Activated naive CD8-positive, alpha-beta T cell treated with anti-CD3 and anti-CD28 coated beads, Interleukin-2, amount 10 ng/mL, durations not matched to agents 7 days and 5 days (primary cell): ENCODE measurements around the gene PEX16. TPM values are rescaled to one million over a fixed set of nuclear protein-coding genes. Genes with fewer than 3 reads are reported as not detected.
"Not testable (repeated sequence)": the region's sequence is repeated elsewhere in the genome, so short reads cannot be mapped to it uniquely, and the experiment has no call there.

Experiments used
- ATAC-seq: fragments of 150-1000 bp; cut with Tn5 transposase; one replicate; pipeline ENCODE4 v1.10.0; 2021; ENCODE audit warnings: low read depth, moderate library complexity
- POLR2A ChIA-PET: fragments of 350-600 bp; sonication (Branson Sonifier 250); formaldehyde crosslinking; loops from one replicate; lab custom pipeline; 2021; ENCODE audit warnings: antibody characterized with exemption; lab: Charles Lee
- DNase-seq: peaks from one replicate; pipeline ENCODE4 v3.0.0; 2021
- H3K27ac Mint-ChIP-seq: one replicate; pipeline ENCODE4 v1.8.0; 2022; ENCODE audit warnings: mild to moderate bottlenecking, mixed read lengths
- H3K27me3 Mint-ChIP-seq: one replicate; pipeline ENCODE4 v1.8.0; 2022; ENCODE audit warnings: mild to moderate bottlenecking, moderate library complexity, mixed read lengths
- H3K36me3 Mint-ChIP-seq: one replicate; pipeline ENCODE4 v1.8.0; 2021; ENCODE audit warnings: mild to moderate bottlenecking, mixed read lengths
- H3K4me1 Mint-ChIP-seq: one replicate; pipeline ENCODE4 v1.8.0; 2021; ENCODE audit warnings: mixed read lengths
- H3K4me3 Mint-ChIP-seq: one replicate; pipeline ENCODE4 v1.8.0; 2022; ENCODE audit warnings: mild to moderate bottlenecking, moderate library complexity, mixed read lengths
- H3K9me3 Mint-ChIP-seq: one replicate; pipeline ENCODE4 v1.8.0; 2021; ENCODE audit warnings: mixed read lengths
- total RNA-seq, 2 experiments: library from RNA; stranded (reverse); gene quantifications; one replicate each; pipeline ENCODE4 v1.2.3, GENCODE V29; 2021

PEX16 gene
- total RNA-seq, 2 experiments from 2014 or later = 49.4 to 61.5 TPM

DNA sequence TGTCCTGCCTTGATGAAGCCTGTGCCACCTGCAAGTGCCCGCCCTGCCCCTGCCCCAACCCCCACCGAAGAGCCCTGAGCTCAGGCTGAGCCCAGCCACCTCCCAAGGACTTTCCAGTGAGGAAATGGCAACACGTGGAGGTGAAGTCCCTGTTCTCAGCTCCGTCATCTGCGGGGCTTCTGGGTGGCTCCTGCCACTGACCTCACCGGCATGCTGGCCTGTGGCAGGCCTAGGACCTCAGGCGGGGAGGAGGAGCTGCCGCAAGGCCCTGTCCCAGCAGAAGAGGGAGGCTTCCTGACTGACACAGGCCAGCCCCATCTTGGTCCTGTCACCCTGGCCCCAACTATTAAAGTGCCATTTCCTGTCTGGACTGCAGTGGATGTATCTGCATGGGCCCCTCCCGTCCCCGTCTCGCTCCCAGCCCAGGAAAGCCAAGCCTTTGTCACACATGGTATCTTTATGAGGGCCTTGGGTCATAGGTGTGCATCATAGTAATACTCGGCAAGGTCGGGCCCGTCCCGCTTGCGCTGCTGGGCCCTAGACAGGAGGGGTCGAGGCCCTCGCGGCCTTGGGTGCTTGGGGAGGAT, 11.5 kb downstream of the PEX16 start:
- Mint-ChIP-seq H3K4me3 (no peak overlapping the region), H3K9me3 (no peaks in the 10 kb centered on the region), H3K27me3 (peaks cover 5% of the 10 kb centered on the region), H3K27ac (no peak overlapping the region), H3K36me3 (no peaks in the 10 kb centered on the region), H3K4me1 (peaks cover 2% of the 10 kb centered on the region)
- POLR2A ChIA-PET = interaction anchor here (3.5 kb wide), 1 partner anchor 11 kb away, joined by 18 read pairs; the partner anchor contains the start of gene PEX16
- no peak for DNase-seq
- ATAC-seq = peak; percentile 21

DNA sequence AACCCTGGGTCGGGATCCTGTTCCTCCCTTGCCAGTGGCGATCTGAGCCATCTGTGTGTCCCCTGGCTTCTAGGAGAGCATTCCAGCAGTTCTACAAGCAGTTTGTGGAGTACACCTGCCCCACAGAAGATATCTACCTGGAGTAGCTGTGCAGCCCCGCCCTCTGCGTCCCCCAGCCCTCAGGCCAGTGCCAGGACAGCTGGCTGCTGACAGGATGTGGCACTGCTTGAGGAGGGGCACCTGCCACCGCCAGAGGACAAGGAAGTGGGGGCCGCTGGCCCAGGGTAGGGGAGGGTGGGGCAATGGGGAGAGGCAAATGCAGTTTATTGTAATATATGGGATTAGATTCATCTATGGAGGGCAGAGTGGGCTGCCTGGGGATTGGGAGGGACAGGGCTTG, 12.1 kb downstream of the PEX16 start:
- not testable (repeated sequence) for H3K27ac Mint-ChIP-seq, DNase-seq, H3K4me3 Mint-ChIP-seq, H3K27me3 Mint-ChIP-seq, H3K36me3 Mint-ChIP-seq, H3K9me3 Mint-ChIP-seq, ATAC-seq, H3K4me1 Mint-ChIP-seq
- POLR2A ChIA-PET = interaction anchor here (3.5 kb wide), 1 partner anchor 12 kb away, joined by 18 read pairs; the partner anchor contains the start of gene PEX16

DNA sequence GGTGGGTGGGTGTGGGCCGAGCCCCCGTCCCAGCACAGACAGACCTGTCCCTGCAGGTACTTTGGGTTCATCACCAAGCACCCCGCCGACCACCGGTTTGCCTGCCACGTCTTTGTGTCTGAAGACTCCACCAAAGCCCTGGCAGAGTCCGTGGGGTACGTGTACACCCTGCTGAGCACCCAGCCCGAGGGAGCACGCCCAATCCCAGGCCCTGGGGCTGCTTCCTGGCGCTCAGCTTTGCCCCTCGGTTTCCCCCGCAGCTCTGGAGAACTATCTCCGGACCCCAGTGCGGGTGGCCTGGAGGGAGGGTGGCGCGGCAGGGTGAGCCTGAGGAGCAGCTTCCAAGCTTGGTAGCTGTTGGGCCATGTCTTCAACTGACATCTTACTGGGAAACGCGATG, 12.6 kb downstream of the PEX16 start:
- POLR2A ChIA-PET = interaction anchor here (3.5 kb wide), 1 partner anchor 12 kb away, joined by 18 read pairs; the partner anchor contains the start of gene PEX16
- ATAC-seq = no peak

DNA sequence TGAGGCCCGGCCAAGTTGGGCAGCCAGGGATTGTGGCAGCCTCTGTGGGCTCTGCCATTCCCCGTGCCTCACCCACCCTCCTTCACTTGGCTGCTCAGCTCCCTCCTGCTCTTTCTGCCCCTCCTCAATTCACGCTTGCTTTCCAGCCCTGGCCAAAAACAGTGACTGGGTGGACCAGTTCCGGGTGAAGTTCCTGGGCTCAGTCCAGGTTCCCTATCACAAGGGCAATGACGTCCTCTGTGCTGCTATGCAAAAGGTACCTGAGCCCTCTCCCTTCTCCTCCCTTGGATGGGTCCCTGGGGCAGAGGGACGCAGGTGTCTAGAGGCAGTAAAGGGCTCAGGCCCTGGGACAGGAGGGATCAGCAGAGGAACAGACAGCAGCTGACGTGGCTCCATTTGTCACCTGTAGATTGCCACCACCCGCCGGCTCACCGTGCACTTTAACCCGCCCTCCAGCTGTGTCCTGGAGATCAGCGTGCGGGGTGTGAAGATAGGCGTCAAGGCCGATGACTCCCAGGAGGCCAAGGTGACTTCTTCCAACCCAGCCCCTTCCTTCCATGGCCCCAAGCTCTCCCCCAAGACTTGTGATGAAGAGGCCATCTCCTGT, 13.3 kb downstream of the PEX16 start:
- Mint-ChIP-seq H3K36me3 (no peaks in the 10 kb centered on the region), H3K27ac (no peak overlapping the region), H3K4me1 (peaks cover 2% of the 10 kb centered on the region), H3K9me3 (no peaks in the 10 kb centered on the region), H3K27me3 (peaks cover 13% of the 10 kb centered on the region), H3K4me3 (no peak overlapping the region)
- POLR2A ChIA-PET = interaction anchor here (3.5 kb wide), 1 partner anchor 13 kb away, joined by 18 read pairs; the partner anchor contains the start of gene PEX16
- DNase-seq (no peak), ATAC-seq (no peak)

More for the DNA sequence above, 12.6 kb downstream of the PEX16 start:
- Mint-ChIP-seq H3K4me3 (no peak overlapping the region), H3K27me3 (peaks cover 12% of the 10 kb centered on the region), H3K9me3 (no peaks in the 10 kb centered on the region), H3K4me1 (peaks cover 2% of the 10 kb centered on the region), H3K27ac (no peak overlapping the region), H3K36me3 (no peaks in the 10 kb centered on the region)
- DNase-seq = no peak

DNA sequence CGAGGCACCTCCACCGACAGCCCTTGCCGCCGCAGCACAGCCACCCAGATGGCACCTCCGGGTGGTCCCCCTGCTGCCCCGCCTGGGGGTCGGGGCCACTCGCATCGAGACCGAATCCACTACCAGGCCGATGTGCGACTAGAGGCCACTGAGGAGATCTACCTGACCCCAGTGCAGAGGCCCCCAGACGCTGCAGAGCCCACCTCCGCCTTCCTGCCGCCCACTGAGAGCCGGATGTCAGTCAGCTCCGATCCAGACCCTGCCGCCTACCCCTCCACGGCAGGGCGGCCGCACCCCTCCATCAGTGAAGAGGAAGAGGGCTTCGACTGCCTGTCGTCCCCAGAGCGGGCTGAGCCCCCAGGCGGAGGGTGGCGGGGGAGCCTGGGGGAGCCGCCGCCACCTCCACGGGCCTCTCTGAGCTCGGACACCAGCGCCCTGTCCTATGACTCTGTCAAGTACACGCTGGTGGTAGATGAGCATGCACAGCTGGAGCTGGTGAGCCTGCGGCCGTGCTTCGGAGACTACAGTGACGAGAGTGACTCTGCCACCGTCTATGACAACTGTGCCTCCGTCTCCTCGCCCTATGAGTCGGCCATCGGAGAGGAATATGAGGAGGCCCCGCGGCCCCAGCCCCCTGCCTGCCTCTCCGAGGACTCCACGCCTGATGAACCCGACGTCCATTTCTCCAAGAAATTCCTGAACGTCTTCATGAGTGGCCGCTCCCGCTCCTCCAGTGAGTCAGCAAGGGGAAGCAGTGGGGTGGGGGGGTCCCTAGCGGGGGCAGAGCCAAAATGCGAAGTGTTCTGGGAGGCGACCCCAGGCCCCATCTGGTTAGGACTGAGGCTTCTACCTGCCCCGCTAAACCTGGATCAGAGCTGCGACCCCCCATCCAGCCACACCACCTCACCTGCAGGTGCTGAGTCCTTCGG, 15.0 kb downstream of the PEX16 start:
- ATAC-seq = no peak
- H3K9me3 Mint-ChIP-seq = no peaks in the 10 kb centered on the region
- H3K36me3 Mint-ChIP-seq = no peaks in the 10 kb centered on the region
- no peak overlapping the region for H3K27ac Mint-ChIP-seq
- DNase-seq = no peak
- POLR2A ChIA-PET = no interaction called here
- H3K27me3 Mint-ChIP-seq = peaks cover 26% of the 10 kb centered on the region
- H3K4me1 Mint-ChIP-seq = peaks cover 2% of the 10 kb centered on the region
- no peak overlapping the region for H3K4me3 Mint-ChIP-seq

DNA sequence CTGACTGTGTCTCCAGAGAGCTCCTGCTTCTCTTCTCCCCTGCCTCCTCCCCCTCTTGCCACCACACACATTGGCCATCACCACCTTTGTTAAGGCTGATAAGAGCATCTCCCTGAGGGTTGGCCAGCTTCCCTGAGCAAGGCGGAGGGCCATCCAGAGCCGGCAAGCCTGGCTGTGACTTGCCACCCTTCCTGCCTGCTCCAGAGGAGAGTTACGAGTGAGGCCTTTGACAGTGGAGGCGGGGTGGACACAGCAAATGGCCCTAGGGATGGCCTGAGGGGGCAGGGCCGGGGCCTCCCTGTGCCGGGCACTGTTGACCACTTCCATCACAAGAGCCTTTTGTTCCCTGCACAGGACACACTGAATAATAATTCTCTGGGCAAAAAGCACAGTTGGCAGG, 16.1 kb downstream of the PEX16 start:
- ATAC-seq (no peak), DNase-seq (no peak)
- H3K27ac Mint-ChIP-seq = no peak overlapping the region
- POLR2A ChIA-PET = interaction anchor here (0.9 to 1.5 kb wide), 2 partner anchors 15 to 17 kb away, joined by 3 to 7 read pairs; partner anchors contain the start of gene PEX16
- peaks cover 2% of the 10 kb centered on the region for H3K4me1 Mint-ChIP-seq
- no peaks in the 10 kb centered on the region for H3K36me3 Mint-ChIP-seq
- H3K4me3 Mint-ChIP-seq = no peak overlapping the region
- no peaks in the 10 kb centered on the region for H3K9me3 Mint-ChIP-seq
- H3K27me3 Mint-ChIP-seq = peaks cover 32% of the 10 kb centered on the region

DNA sequence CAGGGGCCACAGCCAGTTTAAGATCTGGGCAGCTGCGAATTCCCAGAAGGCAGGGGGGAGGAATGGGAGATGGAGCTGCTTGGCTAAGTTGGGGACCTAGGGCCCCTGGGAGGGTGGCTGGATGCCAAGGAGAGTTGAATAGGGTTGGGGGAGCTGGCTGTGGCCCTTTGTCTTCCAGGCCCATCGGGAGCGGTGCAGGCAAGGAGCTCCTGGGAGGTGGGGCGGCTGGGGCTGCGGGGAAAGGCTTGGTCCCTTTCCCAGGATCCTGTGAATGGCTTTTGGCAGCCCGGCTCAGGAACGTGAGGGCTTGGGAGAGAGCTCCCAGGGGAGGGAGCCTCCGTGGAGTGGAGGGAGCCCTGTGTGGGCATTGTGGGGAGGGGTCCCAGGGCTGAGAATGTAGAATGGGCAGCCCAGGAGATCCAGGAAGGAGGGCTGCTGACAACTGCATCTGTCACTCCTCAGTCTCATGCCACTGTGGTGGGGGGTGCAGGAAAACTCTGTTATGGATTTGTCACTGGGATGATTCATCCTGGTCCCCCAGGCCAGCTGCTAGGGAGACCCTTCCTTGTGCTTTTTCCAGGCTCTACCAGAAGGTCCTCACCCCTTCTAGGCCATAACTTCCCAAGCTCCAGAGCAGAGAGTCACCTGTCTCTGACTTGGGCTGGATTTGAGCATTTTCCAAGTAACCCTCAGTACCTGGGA, 16.6 kb downstream of the PEX16 start:
- Mint-ChIP-seq H3K9me3 (no peaks in the 10 kb centered on the region), H3K36me3 (no peaks in the 10 kb centered on the region), H3K4me1 (no peaks in the 10 kb centered on the region), H3K4me3 (peak overlapping the region; percentile 29), H3K27ac (no peak overlapping the region), H3K27me3 (peaks cover 32% of the 10 kb centered on the region)
- no peak for ATAC-seq
- no peak for DNase-seq
- POLR2A ChIA-PET = interaction anchor here (0.9 to 1.5 kb wide), 2 partner anchors 16 to 17 kb away, joined by 3 to 7 read pairs; partner anchors contain the start of gene PEX16

DNA sequence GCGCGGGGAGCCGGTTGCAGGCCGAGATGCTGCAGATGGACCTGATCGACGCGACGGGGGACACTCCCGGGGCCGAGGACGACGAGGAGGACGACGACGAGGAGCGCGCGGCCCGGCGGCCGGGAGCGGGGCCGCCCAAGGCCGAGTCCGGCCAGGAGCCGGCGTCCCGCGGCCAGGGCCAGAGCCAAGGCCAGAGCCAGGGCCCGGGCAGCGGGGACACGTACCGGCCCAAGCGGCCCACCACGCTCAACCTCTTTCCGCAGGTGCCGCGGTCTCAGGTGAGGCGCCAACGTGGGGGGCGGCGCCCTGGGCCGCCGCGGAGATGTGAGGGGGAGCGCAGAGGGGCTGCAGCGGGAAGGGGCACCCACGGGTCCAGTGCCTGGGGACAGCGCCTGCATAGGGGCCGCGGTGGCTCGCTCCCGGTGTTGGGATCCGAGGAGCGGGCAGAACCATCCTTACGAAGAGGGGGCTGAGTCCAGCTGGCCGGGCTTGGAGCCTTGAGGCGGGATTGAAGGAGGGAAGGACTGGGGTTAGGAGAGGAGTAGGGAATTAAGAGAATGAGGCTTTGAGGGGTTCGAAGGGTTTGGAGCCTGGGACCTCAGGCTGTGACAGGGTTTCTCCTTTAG, 17.4 kb downstream of the PEX16 start:
- not testable (repeated sequence) for H3K9me3 Mint-ChIP-seq, H3K27ac Mint-ChIP-seq, ATAC-seq, DNase-seq, H3K4me1 Mint-ChIP-seq, H3K36me3 Mint-ChIP-seq
- POLR2A ChIA-PET = interaction anchor here (1.5 kb wide), 1 partner anchor 16 kb away, joined by 7 read pairs; the partner anchor contains the start of gene PEX16
- Mint-ChIP-seq H3K27me3 (peaks cover 33% of the 10 kb centered on the region), H3K4me3 (peak overlapping the region; percentile 29)

DNA sequence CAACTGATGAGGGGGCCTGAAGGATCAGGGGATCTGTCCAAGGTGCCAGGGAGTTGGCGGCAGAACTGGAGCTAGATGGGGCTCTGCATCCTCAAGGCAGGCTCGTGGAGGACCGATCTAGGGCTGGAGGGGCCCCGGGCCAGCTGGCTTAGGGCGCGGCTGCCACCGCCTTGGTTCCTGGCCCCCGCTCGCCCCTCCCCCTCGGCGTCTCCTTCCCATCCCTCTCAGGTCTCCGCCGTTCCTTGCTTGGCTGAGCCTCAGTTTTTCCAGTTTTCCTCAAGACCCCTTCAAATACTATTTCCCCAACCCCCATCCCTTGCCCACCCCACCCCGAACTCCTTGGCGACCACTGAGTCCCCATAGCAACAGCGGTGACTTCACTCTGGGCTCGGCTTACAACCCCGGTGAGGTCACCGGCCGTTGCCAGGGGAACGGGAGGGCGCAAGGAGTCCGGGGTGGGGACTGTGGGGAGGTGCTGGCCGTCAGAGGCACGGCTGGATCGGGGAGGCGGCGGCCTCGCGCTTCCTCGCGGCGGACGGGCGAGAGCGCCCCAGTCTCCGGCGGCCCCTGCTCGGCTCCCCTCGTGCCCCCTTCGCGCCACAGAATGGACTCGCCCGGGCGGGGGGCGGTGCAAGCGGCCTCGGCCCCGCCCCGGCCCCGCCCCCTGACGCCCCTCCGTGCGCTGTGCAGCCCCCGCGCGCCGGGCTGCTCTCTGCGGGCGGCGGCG, 18.1 kb downstream of the PEX16 start:
- no peak overlapping the region for H3K27ac Mint-ChIP-seq
- no peaks in the 10 kb centered on the region for H3K9me3 Mint-ChIP-seq
- peak overlapping the region; percentile 56 for H3K4me3 Mint-ChIP-seq
- peaks cover 35% of the 10 kb centered on the region for H3K27me3 Mint-ChIP-seq
- peak; percentile 74 for DNase-seq
- H3K4me1 Mint-ChIP-seq = no peaks in the 10 kb centered on the region
- POLR2A ChIA-PET = interaction anchor here (2.1 kb wide), 1 partner anchor 18 kb away, joined by 9 read pairs; the partner anchor contains the start of gene PEX16
- no peaks in the 10 kb centered on the region for H3K36me3 Mint-ChIP-seq
- ATAC-seq = peak; percentile 75

DNA sequence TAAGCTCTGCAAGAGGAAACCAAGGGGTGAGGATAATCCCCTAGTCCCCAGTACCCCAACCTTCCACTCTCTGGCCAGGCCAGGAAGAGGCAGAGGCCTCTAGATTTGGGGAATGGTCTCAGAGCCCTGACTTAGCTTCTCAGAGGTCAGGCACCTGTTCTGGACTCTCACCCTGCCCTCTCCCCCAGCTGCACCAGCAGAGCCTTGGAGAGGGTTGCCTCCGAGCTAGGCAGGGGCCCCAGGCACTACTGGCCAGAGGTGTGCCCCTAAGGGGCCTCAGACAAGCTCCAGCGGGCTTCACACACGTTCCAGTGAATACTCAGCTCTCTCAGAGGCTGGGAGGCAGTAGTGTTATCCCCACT, 18.6 kb downstream of the PEX16 start:
- POLR2A ChIA-PET = interaction anchor here (2.1 kb wide), 1 partner anchor 19 kb away, joined by 9 read pairs; the partner anchor contains the start of gene PEX16
- no peak for DNase-seq
- Mint-ChIP-seq H3K36me3 (no peaks in the 10 kb centered on the region), H3K4me3 (peak overlapping the region; percentile 56), H3K27ac (no peak overlapping the region), H3K4me1 (no peaks in the 10 kb centered on the region), H3K9me3 (no peaks in the 10 kb centered on the region), H3K27me3 (peaks cover 35% of the 10 kb centered on the region)
- ATAC-seq = no peak

DNA sequence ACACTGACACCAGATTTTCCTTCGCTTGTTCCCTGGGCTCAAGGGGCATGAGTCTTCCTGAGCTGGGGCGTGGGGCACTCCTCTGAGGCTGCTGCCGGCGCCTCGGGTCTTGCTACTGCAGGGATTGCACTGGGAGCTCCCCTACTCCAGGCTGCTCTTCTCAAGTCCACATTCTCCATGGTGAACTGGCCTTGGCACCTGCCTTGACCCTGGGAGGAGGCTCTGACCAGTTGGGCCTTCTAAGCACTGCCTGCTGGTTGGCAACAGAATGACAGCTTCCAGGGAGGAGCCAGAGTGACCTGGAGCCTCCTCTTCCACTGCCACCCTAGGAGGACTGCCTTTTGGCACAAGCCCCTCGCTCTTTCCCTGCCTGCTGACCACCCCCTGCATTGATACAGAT, 20.1 kb downstream of the PEX16 start:
- H3K27ac Mint-ChIP-seq = no peak overlapping the region
- no peak overlapping the region for H3K4me3 Mint-ChIP-seq
- peaks cover 35% of the 10 kb centered on the region for H3K27me3 Mint-ChIP-seq
- DNase-seq = no peak
- H3K9me3 Mint-ChIP-seq = no peaks in the 10 kb centered on the region
- no peaks in the 10 kb centered on the region for H3K4me1 Mint-ChIP-seq
- no peaks in the 10 kb centered on the region for H3K36me3 Mint-ChIP-seq
- no peak for ATAC-seq
- POLR2A ChIA-PET = interaction anchor here (2.1 kb wide), 1 partner anchor 20 kb away, joined by 9 read pairs; the partner anchor contains the start of gene PEX16
